HUES64 (cell line): ENCODE measurements around the gene LHCGR.

Experiments
- H3K27ac ChIP-seq: 2 replicates; pipeline ENCODE4 v1.7.0; 2013; ENCODE audit warnings: low read depth, low read length, inconsistent platforms
- H3K27me3 ChIP-seq: 2 replicates; pipeline ENCODE4 v1.6.1; 2013; ENCODE audit warnings: mild to moderate bottlenecking, low read length; ENCODE audit not compliant: insufficient read depth
- H3K36me3 ChIP-seq: 2 replicates; pipeline ENCODE4 v1.6.1; 2013; ENCODE audit warnings: mild to moderate bottlenecking, low read length; ENCODE audit not compliant: insufficient read depth
- H3K4me1 ChIP-seq: 2 replicates; pipeline ENCODE4 v1.6.1; 2013; ENCODE audit warnings: mild to moderate bottlenecking, low read length, moderate library complexity; ENCODE audit not compliant: insufficient read depth
- H3K4me3 ChIP-seq: 2 replicates; pipeline ENCODE4 v1.5.1; 2013; ENCODE audit warnings: mild to moderate bottlenecking, low read length, moderate library complexity
- H3K9ac ChIP-seq: 2 replicates; pipeline ENCODE4 v1.6.1; 2013; ENCODE audit warnings: mild to moderate bottlenecking, low read depth, low read length
- H3K9me3 ChIP-seq: 2 replicates; pipeline ENCODE4 v1.6.1; 2013; ENCODE audit warnings: low read depth, low read length; ENCODE audit not compliant: insufficient read depth
- WGBS: fragments of 150-250, 120-280 bp; methylation state at CpG from one replicate; pipeline ENCODE4 v1.1.7; 2013; ENCODE audit warnings: missing lambda C conversion rate; 5-methylcytosine and 5-hydroxymethylcytosine counted together

The LHCGR gene

GRCh38 chr2:48677450-48677849 is 78.1 kb downstream of the LHCGR start:
- H3K36me3 ChIP-seq, result no peaks in the 10 kb centered on the region

GRCh38 chr2:48674933-48675332 is 80.6 kb downstream of the LHCGR start:
- Histone ChIP-seq H3K4me1 (no peaks in the 10 kb centered on the region), H3K27ac (no peak overlapping the region), H3K4me3 (no peak overlapping the region), H3K27me3 (no peaks in the 10 kb centered on the region), H3K9me3 (no peaks in the 10 kb centered on the region), H3K9ac (no peak overlapping the region), H3K36me3 (no peaks in the 10 kb centered on the region)
- WGBS, result 74% methylated on average over 2 of the region's 2 CpGs

More at GRCh38 chr2:48677450-48677849, 78.1 kb downstream of the LHCGR start:
- Histone ChIP-seq H3K9me3 (no peaks in the 10 kb centered on the region), H3K4me3 (no peak overlapping the region), H3K4me1 (no peaks in the 10 kb centered on the region), H3K9ac (no peak overlapping the region), H3K27ac (no peak overlapping the region), H3K27me3 (no peaks in the 10 kb centered on the region)
- WGBS, result 60% methylated on average over 2 of the region's 2 CpGs

- no peaks in the 10 kb centered on the region for H3K4me1 ChIP-seq
- no peak overlapping the region for H3K27ac ChIP-seq
- no peak overlapping the region for H3K9ac ChIP-seq
- H3K9me3 ChIP-seq, result no peaks in the 10 kb centered on the region
- WGBS, result 94% methylated on average over 4 of the region's 4 CpGs
- no peaks in the 10 kb centered on the region for H3K36me3 ChIP-seq
- H3K27me3 ChIP-seq, result no peaks in the 10 kb centered on the region
- H3K4me3 ChIP-seq, result no peak overlapping the region
These were observed 81.9 kb downstream of the LHCGR start for GRCh38 chr2:48673581-48673980.

- no peaks in the 10 kb centered on the region for H3K36me3 ChIP-seq
- H3K9ac ChIP-seq, result no peak overlapping the region
- H3K27me3 ChIP-seq, result no peaks in the 10 kb centered on the region
- no peak overlapping the region for H3K4me3 ChIP-seq
- H3K4me1 ChIP-seq, result no peaks in the 10 kb centered on the region
- no peaks in the 10 kb centered on the region for H3K9me3 ChIP-seq
- H3K27ac ChIP-seq, result no peak overlapping the region
- 88% methylated on average over 1 of the region's 1 CpG for WGBS
These were observed 86.5 kb downstream of the LHCGR start for GRCh38 chr2:48668992-48669391.

GRCh38 chr2:48651158-48651790 is 104.2 kb downstream of the LHCGR start:
- WGBS, result 69% methylated on average over 4 of the region's 4 CpGs
- H3K4me3 ChIP-seq, result no peak overlapping the region
- H3K27ac ChIP-seq, result no peak overlapping the region

GRCh38 chr2:48638261-48638660 is 117.3 kb downstream of the LHCGR start:
- Histone ChIP-seq H3K4me3 (no peak overlapping the region), H3K27me3 (no peaks in the 10 kb centered on the region), H3K9ac (no peak overlapping the region), H3K4me1 (no peaks in the 10 kb centered on the region), H3K36me3 (no peaks in the 10 kb centered on the region), H3K27ac (no peak overlapping the region), H3K9me3 (peaks cover 4% of the 10 kb centered on the region; the same call in 1 of the 2 replicates)
- 87% methylated on average over 1 of the region's 1 CpG for WGBS

More at GRCh38 chr2:48651158-48651790, 104.2 kb downstream of the LHCGR start:
- Histone ChIP-seq H3K27me3 (no peaks in the 10 kb centered on the region), H3K36me3 (no peaks in the 10 kb centered on the region), H3K4me1 (no peaks in the 10 kb centered on the region), H3K9ac (no peak overlapping the region), H3K9me3 (no peaks in the 10 kb centered on the region)
